HepG2 (cell line): ENCODE results near the gene ZNF222. TPM values are rescaled to one million over a fixed set of nuclear protein-coding genes. Genes with fewer than 3 reads are reported as not detected.

Experiments
- CCAR2 ChIP-seq: fragments of 200-400 bp; formaldehyde crosslinking; optimal IDR thresholded peaks from 2 replicates; pipeline ENCODE3; 2018; ENCODE audit warnings: low read depth, mild to moderate bottlenecking, low read length, moderate library complexity
- HIVEP1 ChIP-seq: sonication (generic); formaldehyde crosslinking; IDR thresholded peaks from 2 replicates; pipeline ENCODE4 v1.4.0; 2020; ENCODE audit warnings: mild to moderate bottlenecking, missing genetic modification reagents
- HNRNPUL1 ChIP-seq: fragments of 200-400 bp; formaldehyde crosslinking; IDR thresholded peaks from 2 replicates; pipeline ENCODE4 v1.6.1; 2017; ENCODE audit warnings: low read depth, mild to moderate bottlenecking, low read length, moderate library complexity
- NFE2 ChIP-seq: sonication (generic); formaldehyde crosslinking; IDR thresholded peaks from 2 replicates; pipeline ENCODE4 v1.4.0; 2020; ENCODE audit warnings: missing genetic modification reagents
- PHF20 ChIP-seq: sonication (generic); formaldehyde crosslinking; IDR thresholded peaks from 2 replicates; pipeline ENCODE4 v1.5.0; 2020; ENCODE audit warnings: mild to moderate bottlenecking, missing genetic modification reagents
- PLSCR1 ChIP-seq: sonication (generic); formaldehyde crosslinking; IDR thresholded peaks from 2 replicates; pipeline ENCODE4 v1.5.0; 2020; ENCODE audit warnings: missing genetic modification reagents, mild to moderate bottlenecking, borderline replicate concordance
- PPARG ChIP-seq: conservative IDR thresholded peaks from 2 replicates; pipeline ENCODE4 v1.6.1; 2016; ENCODE audit warnings: missing biosample characterization, missing genetic modification reagents
- PTBP1 ChIP-seq: fragments of 200-400 bp; formaldehyde crosslinking; IDR thresholded peaks from 2 replicates; pipeline ENCODE4 v1.6.1; 2018; ENCODE audit warnings: low read length, low read depth; ENCODE audit not compliant: poor library complexity, severe bottlenecking
- SETDB1 ChIP-seq: sonication (generic); formaldehyde crosslinking; IDR thresholded peaks from 2 replicates; pipeline ENCODE4 v1.5.1; 2020; ENCODE audit warnings: missing genetic modification reagents, mild to moderate bottlenecking, borderline replicate concordance
- SSRP1 ChIP-seq: IDR thresholded peaks from 2 replicates; pipeline ENCODE4 v1.6.1; 2016; ENCODE audit warnings: control low read depth
- THYN1 ChIP-seq: sonication (generic); formaldehyde crosslinking; IDR thresholded peaks from 2 replicates; pipeline ENCODE4 v1.8.1; 2023; ENCODE audit warnings: low read depth, mild to moderate bottlenecking, moderate library complexity, missing genetic modification reagents, borderline replicate concordance
- ZBTB20 ChIP-seq: sonication (generic); formaldehyde crosslinking; IDR thresholded peaks from 2 replicates; pipeline ENCODE4 v1.8.1; 2023; ENCODE audit warnings: missing genetic modification reagents, low read depth, mild to moderate bottlenecking, borderline replicate concordance
- ZHX2 ChIP-seq, 2 experiments: sonication (generic) in 1 of 2; formaldehyde crosslinking in 1 of 2; IDR thresholded peaks; 2 replicates each; pipeline versions ENCODE4 v1.6.1 to v1.9.0; 2014 to 2022; ENCODE audit warnings: antibody characterized with exemption in 1 of 2, borderline replicate concordance in 1 of 2, inconsistent platforms in 1 of 2, low read depth in 1 of 2, missing genetic modification reagents in 1 of 2
- ZNF260 ChIP-seq: sonication (generic); formaldehyde crosslinking; IDR thresholded peaks from 2 replicates; pipeline ENCODE4 v1.4.0; 2020; ENCODE audit warnings: missing genetic modification reagents, low read depth, mild to moderate bottlenecking, borderline replicate concordance
- ZNF30 ChIP-seq: sonication (generic); formaldehyde crosslinking; IDR thresholded peaks from 2 replicates; pipeline ENCODE4 v1.5.0; 2020; ENCODE audit warnings: mild to moderate bottlenecking, missing genetic modification reagents
- ZNF333 ChIP-seq: sonication (generic); formaldehyde crosslinking; IDR thresholded peaks from 2 replicates; pipeline ENCODE4 v1.4.0; 2020; ENCODE audit warnings: mild to moderate bottlenecking, missing genetic modification reagents, borderline replicate concordance
- ZNF33A ChIP-seq: sonication (generic); formaldehyde crosslinking; IDR thresholded peaks from 2 replicates; pipeline ENCODE4 v1.5.1; 2020; ENCODE audit warnings: missing genetic modification reagents, mild to moderate bottlenecking, moderate library complexity, borderline replicate concordance
- ZNF431 ChIP-seq: sonication (generic); formaldehyde crosslinking; IDR thresholded peaks from 2 replicates; pipeline ENCODE4 v1.9.0; 2022; ENCODE audit warnings: missing genetic modification reagents, low read depth, mild to moderate bottlenecking, borderline replicate concordance
- ZNF614 ChIP-seq: IDR thresholded peaks from 2 replicates; pipeline ENCODE4 v1.6.1; 2018; ENCODE audit warnings: missing biosample characterization, missing genetic modification reagents, inconsistent platforms, borderline replicate concordance
- ZNF709 ChIP-seq: sonication (generic); formaldehyde crosslinking; IDR thresholded peaks from 2 replicates; pipeline ENCODE4 v1.5.0; 2020; ENCODE audit warnings: mild to moderate bottlenecking, missing genetic modification reagents
- ZNF720 ChIP-seq: sonication (generic); formaldehyde crosslinking; IDR thresholded peaks from 2 replicates; pipeline ENCODE4 v1.4.0; 2020; ENCODE audit warnings: missing genetic modification reagents
- ZNF776 ChIP-seq: sonication (generic); formaldehyde crosslinking; IDR thresholded peaks from 2 replicates; pipeline ENCODE4 v1.4.0; 2020; ENCODE audit warnings: mild to moderate bottlenecking, missing genetic modification reagents
- ZNF781 ChIP-seq: sonication (generic); formaldehyde crosslinking; IDR thresholded peaks from 2 replicates; pipeline ENCODE4 v1.5.1; 2020; ENCODE audit warnings: borderline replicate concordance, mild to moderate bottlenecking, missing genetic modification reagents; ENCODE audit errors: not compliant biosample characterization
- polyA plus RNA-seq, 8 experiments: library from polyadenylated mRNA; depleted of rRNA in 3 of 8; stranded (reverse) in 7 of 8; unstranded in 1 of 8; fragments of >200 nt; fragmentation: Illumina TruSeq in 4 of 8; extraction: Trizol in 4 of 8; gene quantifications; 2 replicates each; pipeline versions ENCODE4 v1.2.1 to v1.2.3, GENCODE V29; 2011 to 2016; ENCODE audit warnings: low read depth in 4 of 8, missing spikeins in 1 of 8, mixed read lengths in 1 of 8; ENCODE audit not compliant: insufficient read depth in 1 of 8
- total RNA-seq, 5 experiments: library from RNA; depleted of rRNA; stranded (reverse); fragments of >200 nt; fragmentation: Illumina TruSeq; extraction: Trizol; gene quantifications; 2 replicates each; pipeline ENCODE4 v1.2.3, GENCODE V29; 2016; ENCODE audit warnings: low read depth in 1 of 5

ZNF222 gene
- total and polyA plus RNA-seq, 2 of the 13 experiments (the other 11 are each of a cell fraction or from before 2014, with no cell fraction given) = 2.2 to 6.2 TPM

GRCh38 chr19:44071824-44072542 lies 46.8 kb downstream of the ZNF222 start, which contains the start of gene ZNF284 (continued):
- no peak for TF ChIP-seq CCAR2
- TF ChIP-seq THYN1 (CRISPR knock-in tag) = no peak
- TF ChIP-seq PHF20 (CRISPR knock-in tag) = peak; percentile 90
- TF ChIP-seq ZNF781 = no peak
- no peak for TF ChIP-seq HIVEP1 (CRISPR knock-in tag)
- TF ChIP-seq SETDB1 = no peak
- 0 out of 2 replicates have a peak, but pooled peaks have one; percentile 32 for TF ChIP-seq ZNF776 (CRISPR knock-in tag)
- no peak for TF ChIP-seq ZBTB20
- TF ChIP-seq ZHX2 (IDR thresholded peaks at IDR 0.05; ENCODE audit: low read depth) = peak; percentile 71; the same call in 1 of the 2 replicates
- TF ChIP-seq ZHX2 (CRISPR knock-in tag; IDR thresholded peaks at IDR 0.05; ENCODE audit: borderline replicate concordance) = no peak
- no peak for TF ChIP-seq NFE2 (CRISPR knock-in tag)
- no peak for TF ChIP-seq PLSCR1 (CRISPR knock-in tag)
- no peak for TF ChIP-seq ZNF333
- no peak for TF ChIP-seq ZNF33A
- peak; percentile 72 for TF ChIP-seq ZNF709
- TF ChIP-seq ZNF260 (CRISPR knock-in tag) = no peak
- TF ChIP-seq ZNF720 = no peak
- TF ChIP-seq SSRP1 (CRISPR knock-in tag) = no peak
- no peak for TF ChIP-seq PTBP1
- no peak for TF ChIP-seq ZNF431 (CRISPR knock-in tag)
- no peak for TF ChIP-seq ZNF30 (CRISPR knock-in tag)
- TF ChIP-seq HNRNPUL1 = no peak
- 0 out of 2 replicates have a peak, but pooled peaks have one; percentile 55 for TF ChIP-seq ZNF614 (CRISPR knock-in tag)
- no peak for TF ChIP-seq PPARG (CRISPR knock-in tag)
